D721Med (cell line): ENCODE results near the gene OR51E2.

Experiments used
- DNase-seq: peaks from one replicate; pipeline ENCODE4 v3.0.0; 2011; ENCODE audit warnings: low spot score; ENCODE audit not compliant: insufficient read length
- FAIRE-seq: peaks from 2 replicates; lab custom pipeline; 2011; peaks lifted over from hg19 to GRCh38; lab: Jason Lieb, UNC
- TF ChIP-seq, protein P1 (sequence below): IDR thresholded peaks from 2 replicates; pipeline ENCODE4 v1.5.1; 2012; ENCODE audit warnings: mild to moderate bottlenecking, control low read depth; ENCODE audit not compliant: insufficient read depth; ENCODE audit errors: missing control alignments

The OR51E2 gene

DNA sequence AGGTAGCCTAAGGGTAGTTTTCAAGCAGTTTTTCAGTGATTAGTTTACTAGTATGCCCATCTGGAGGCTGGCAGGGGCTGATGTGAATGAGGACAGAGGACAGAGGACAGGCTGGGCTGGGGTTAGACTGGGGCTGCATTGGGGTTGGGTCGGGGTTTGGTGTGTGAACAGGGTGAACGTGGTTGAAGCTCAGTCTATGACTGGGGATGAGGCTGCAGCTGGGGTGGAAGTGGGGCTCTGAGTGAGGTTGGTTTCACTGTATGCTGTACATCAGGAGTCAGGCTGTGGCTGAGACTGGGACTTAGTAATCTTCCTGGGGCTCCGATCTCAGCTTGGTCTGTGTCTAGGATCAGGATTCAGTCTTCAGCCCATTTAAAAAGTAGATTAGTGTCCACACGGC lies 53.4 kb downstream of the OR51E2 start:
- TF ChIP-seq, protein P1, sequence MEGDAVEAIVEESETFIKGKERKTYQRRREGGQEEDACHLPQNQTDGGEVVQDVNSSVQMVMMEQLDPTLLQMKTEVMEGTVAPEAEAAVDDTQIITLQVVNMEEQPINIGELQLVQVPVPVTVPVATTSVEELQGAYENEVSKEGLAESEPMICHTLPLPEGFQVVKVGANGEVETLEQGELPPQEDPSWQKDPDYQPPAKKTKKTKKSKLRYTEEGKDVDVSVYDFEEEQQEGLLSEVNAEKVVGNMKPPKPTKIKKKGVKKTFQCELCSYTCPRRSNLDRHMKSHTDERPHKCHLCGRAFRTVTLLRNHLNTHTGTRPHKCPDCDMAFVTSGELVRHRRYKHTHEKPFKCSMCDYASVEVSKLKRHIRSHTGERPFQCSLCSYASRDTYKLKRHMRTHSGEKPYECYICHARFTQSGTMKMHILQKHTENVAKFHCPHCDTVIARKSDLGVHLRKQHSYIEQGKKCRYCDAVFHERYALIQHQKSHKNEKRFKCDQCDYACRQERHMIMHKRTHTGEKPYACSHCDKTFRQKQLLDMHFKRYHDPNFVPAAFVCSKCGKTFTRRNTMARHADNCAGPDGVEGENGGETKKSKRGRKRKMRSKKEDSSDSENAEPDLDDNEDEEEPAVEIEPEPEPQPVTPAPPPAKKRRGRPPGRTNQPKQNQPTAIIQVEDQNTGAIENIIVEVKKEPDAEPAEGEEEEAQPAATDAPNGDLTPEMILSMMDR = no peak
- no peak for FAIRE-seq
- DNase-seq = no peak

DNA sequence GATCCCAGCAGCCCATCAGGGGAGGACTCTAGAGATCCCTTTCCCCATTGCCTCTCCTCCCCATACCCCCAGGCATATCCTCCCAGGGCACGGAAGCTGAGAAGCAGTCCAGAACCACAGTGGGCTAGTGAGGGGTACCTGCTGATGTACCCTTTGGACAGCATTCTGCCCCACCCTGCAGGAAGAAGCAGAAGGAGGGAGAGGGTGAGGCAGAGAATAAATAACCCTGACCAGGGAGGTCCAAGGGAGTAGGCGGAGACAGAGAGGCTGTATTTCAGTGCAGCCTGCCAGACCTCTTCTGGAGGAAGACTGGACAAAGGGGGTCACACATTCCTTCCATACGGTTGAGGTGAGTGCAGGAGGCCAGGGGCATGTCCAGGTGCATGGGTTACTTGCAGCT lies 54.0 kb downstream of the OR51E2 start, which contains the start of gene OR51E1:
Gene OR51E1, plus strand, starts transcription at position 301 of the 400 bp plus-strand sequence. CDS start 8,545 bp downstream, outside the sequence.
- no peak for FAIRE-seq
- TF ChIP-seq, protein P1 = no peak
- DNase-seq = no peak

DNA sequence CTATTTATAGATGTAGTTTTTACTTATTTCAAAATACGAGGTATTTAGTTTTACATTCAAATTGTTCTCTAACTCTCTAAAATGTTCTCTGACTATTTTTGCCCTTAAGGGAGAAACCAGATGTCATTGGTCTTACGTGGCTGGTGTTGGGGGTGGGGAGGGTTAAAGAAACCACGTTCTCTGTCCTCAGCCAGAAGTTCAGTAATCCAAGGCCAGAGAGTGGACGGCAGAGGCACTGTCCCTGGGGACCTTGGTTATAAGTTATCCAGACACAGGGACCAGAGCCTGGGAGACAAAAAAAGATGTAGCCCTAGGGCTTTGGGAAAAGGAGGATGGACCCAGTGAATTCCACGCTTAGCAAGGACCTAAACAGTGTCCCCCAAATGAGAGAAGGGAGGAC lies 54.6 kb downstream of the OR51E2 start:
- TF ChIP-seq, protein P1 = no peak
- FAIRE-seq (no peak), DNase-seq (no peak)

DNA sequence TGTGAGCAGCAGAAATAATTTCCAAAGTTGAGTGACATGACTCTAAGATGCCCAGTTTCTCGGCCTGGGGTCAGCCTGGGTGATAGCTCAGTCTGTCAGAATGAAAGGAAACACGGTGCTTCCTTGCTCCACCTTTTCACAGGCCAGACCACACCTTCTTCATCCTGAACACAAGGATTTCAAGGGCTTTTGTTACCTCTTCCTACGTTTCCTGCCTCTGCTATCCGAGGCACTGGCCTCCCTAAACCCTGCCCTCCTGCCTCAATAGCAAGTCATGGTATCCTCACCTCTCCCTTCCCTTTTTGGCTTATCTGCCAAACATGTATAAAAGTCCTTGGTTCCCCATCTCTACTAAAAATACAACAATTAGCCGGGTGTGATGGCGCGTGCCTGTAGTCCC lies 55.6 kb downstream of the OR51E2 start:
- TF ChIP-seq, protein P1 = no peak
- FAIRE-seq = no peak
- no peak for DNase-seq

DNA sequence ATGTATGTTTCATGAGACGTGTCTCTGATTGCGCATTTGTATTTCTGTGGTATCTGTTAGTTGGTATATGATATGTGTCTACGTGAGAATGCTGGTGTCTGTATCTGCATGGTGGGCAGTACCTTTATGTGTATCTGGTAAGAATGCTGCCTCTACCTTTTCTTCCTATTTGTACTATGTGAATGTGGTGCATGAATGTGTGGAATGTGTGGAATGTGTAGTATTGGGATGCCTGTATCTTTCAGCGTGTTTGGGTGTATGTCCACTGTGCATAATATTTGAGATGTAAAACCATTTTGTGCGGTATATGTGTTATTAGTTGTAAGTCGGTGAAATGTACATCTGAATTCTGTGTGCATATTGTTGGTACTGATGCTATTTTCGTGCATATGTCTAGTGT lies 56.2 kb downstream of the OR51E2 start:
- DNase-seq (no peak), FAIRE-seq (no peak)
- TF ChIP-seq, protein P1 = no peak

DNA sequence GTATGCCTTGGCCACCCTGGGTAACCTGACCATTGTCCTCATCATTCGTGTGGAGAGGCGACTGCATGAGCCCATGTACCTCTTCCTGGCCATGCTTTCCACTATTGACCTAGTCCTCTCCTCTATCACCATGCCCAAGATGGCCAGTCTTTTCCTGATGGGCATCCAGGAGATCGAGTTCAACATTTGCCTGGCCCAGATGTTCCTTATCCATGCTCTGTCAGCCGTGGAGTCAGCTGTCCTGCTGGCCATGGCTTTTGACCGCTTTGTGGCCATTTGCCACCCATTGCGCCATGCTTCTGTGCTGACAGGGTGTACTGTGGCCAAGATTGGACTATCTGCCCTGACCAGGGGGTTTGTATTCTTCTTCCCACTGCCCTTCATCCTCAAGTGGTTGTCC lies 57.7 kb downstream of the OR51E2 start:
- no peak for DNase-seq
- FAIRE-seq = no peak
- TF ChIP-seq, protein P1 = no peak

DNA sequence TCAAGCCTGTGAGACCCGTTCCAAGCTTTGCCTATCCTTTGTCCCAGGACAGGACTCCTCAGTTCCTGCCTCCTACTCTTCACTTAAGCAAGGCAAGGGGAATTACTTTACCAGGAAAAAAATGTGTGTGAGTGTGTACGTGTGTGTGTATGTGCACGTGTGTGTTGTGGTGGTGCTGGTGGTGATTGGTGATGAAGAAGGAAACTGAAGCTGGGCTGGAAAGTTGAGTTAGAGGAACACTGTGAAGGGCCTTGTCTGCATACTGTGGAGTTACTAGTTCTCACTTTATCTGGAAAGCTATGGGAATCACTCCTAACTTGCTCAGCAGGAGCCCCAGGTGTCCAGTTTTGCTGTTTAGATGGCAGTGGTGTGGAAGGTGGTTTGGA lies 60.0 kb downstream of the OR51E2 start:
- no peak for DNase-seq
- TF ChIP-seq, protein P1 = no peak
- FAIRE-seq = no peak
